NCI-H187 treated with DMSO at 0.1 percent for 48 hours (cell line): ENCODE measurements around the gene PRKN.
"Not testable (repeated sequence)": the region's sequence is repeated elsewhere in the genome, so short reads cannot be mapped to it uniquely, and the experiment has no call there.

Experiments
- DNase-seq: peaks from one replicate; lab custom pipeline; 2025; lab: John Stamatoyannopoulos, UW

The PRKN gene

GRCh38 chr6:161546632-161547031 is 1180.9 kb downstream of the PRKN start:
- DNase-seq: no peak

- no peak for DNase-seq
Measured at GRCh38 chr6:161545741-161546140, 1181.8 kb downstream of the PRKN start.

- DNase-seq: no peak
Measured at GRCh38 chr6:161544801-161545480, 1182.6 kb downstream of the PRKN start.

GRCh38 chr6:161543684-161544309 is 1183.8 kb downstream of the PRKN start:
- DNase-seq: no peak

GRCh38 chr6:161542346-161542980 is 1185.1 kb downstream of the PRKN start:
- no peak for DNase-seq

- DNase-seq: no peak
Measured at GRCh38 chr6:161540532-161540931, 1187.0 kb downstream of the PRKN start.

GRCh38 chr6:161536224-161536630 is 1191.3 kb downstream of the PRKN start:
- no peak for DNase-seq

GRCh38 chr6:161534264-161534873 is 1193.2 kb downstream of the PRKN start:
- no peak for DNase-seq

GRCh38 chr6:161533266-161533665 is 1194.3 kb downstream of the PRKN start:
- DNase-seq: no peak

GRCh38 chr6:161532536-161532935 is 1195.0 kb downstream of the PRKN start:
- DNase-seq: no peak

GRCh38 chr6:161526794-161527193 is 1200.8 kb downstream of the PRKN start:
- no peak for DNase-seq

GRCh38 chr6:161523362-161523761 is 1204.2 kb downstream of the PRKN start:
- DNase-seq: no peak

GRCh38 chr6:161522276-161522675 is 1205.3 kb downstream of the PRKN start:
- DNase-seq: no peak

- DNase-seq: no peak
Measured at GRCh38 chr6:161511447-161512095, 1216.0 kb downstream of the PRKN start.

- DNase-seq: no peak
Measured at GRCh38 chr6:161508341-161508740, 1219.2 kb downstream of the PRKN start.

GRCh38 chr6:161507375-161507774 is 1220.2 kb downstream of the PRKN start:
- no peak for DNase-seq

GRCh38 chr6:161503570-161503969 is 1224.0 kb downstream of the PRKN start:
- DNase-seq: no peak

- DNase-seq: no peak
Measured at GRCh38 chr6:161498881-161499280, 1228.7 kb downstream of the PRKN start.

GRCh38 chr6:161498359-161498758 is 1229.2 kb downstream of the PRKN start:
- DNase-seq: no peak

- DNase-seq: no peak
Measured at GRCh38 chr6:161496941-161497340, 1230.6 kb downstream of the PRKN start.

- not testable (repeated sequence) for DNase-seq
Measured at GRCh38 chr6:161496271-161496670, 1231.3 kb downstream of the PRKN start.

- DNase-seq: no peak
Measured at GRCh38 chr6:161494566-161494965, 1233.0 kb downstream of the PRKN start.
